ENCODE results near the gene PER3. TPM values are rescaled to one million over a fixed set of nuclear protein-coding genes. Genes with fewer than 3 reads are reported as not detected.
A peak's percentile ranks its signal among the peaks of the same experiment; 100 is the strongest.

The PER3 gene
- 2.6 and 2.9 TPM in 2 replicates for total RNA-seq
- long read RNA-seq, partial matches to known transcripts: 0 of 1 reads
- long read RNA-seq, other reads (novel, unspliced or antisense): 1 of 1 reads

- DNase-seq (ENCODE audit: low spot score, unreplicated experiment): peak; percentile 96
- H3K4me1 Mint-ChIP-seq (ENCODE audit: low read depth): no peaks in the 10 kb centered on the region
- peak within 1 kb of the TSS; percentile 79 for H3K4me3 Mint-ChIP-seq (ENCODE audit: low read depth)
- H3K36me3 Mint-ChIP-seq (ENCODE audit: insufficient read depth): peaks cover 16% of the 10 kb centered on the region
- H3K27me3 Mint-ChIP-seq: peaks cover 6% of the 10 kb centered on the region
- H3K9me3 Mint-ChIP-seq (ENCODE audit: low read depth): peaks cover 5% of the 10 kb centered on the region
- no peak for TF ChIP-seq CTCF (IDR thresholded peaks at IDR 0.05; ENCODE audit: unreplicated experiment)
- peak within 1 kb of the TSS; percentile 80 for H3K27ac Mint-ChIP-seq
Measured at GRCh38 chr1:7783826-7784491, at the start of gene PER3. Gene PER3 (plus strand): TSS chr1:7784291. CDS start chr1:7784878, 587 bp downstream.

DNA sequence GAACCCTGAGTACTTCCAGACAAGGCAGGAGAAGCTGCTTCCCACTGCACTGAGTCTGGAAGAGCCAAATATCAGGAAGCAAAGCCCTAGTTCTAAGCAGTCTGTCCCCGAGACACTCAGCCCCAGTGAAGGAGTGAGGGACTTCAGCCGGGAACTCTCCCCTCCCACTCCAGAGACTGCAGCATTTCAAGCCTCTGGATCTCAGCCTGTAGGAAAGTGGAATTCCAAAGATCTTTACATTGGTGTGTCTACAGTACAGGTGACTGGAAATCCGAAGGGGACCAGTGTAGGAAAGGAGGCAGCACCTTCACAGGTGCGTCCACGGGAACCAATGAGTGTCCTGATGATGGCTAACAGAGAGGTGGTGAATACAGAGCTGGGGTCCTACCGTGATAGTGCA lies 46.0 kb upstream of the PER3 start:
- TF ChIP-seq CTCF (IDR thresholded peaks at IDR 0.05; ENCODE audit: unreplicated experiment): no peak
- H3K4me1 Mint-ChIP-seq (ENCODE audit: low read depth): no peaks in the 10 kb centered on the region
- no peaks in the 10 kb centered on the region for H3K27me3 Mint-ChIP-seq
- H3K27ac Mint-ChIP-seq: no peak overlapping the region
- no peaks in the 10 kb centered on the region for H3K9me3 Mint-ChIP-seq (ENCODE audit: low read depth)
- no peak overlapping the region for H3K4me3 Mint-ChIP-seq (ENCODE audit: low read depth)
- peaks cover 24% of the 10 kb centered on the region for H3K36me3 Mint-ChIP-seq (ENCODE audit: insufficient read depth)
- no peak for DNase-seq (ENCODE audit: low spot score, unreplicated experiment)

DNA sequence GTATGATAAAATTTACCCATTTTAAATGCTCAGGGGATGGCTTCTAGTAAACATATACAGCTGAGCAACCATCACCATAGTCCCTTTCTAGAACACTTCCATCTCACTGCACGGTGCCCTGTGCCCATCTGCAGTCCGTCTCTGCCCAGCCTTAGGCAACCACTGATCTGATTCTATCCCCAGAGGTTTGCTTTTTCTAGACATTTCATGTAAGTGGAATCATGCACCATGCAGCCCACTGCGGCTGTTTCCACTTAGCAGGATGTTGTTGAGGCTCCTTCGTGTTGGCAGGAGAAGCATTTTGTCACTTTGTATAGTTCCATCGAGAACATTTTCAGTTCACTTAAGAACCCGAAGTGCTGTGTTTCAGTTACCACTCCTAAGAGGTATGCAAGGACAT lies 40.7 kb upstream of the PER3 start:
- DNase-seq (ENCODE audit: low spot score, unreplicated experiment): no peak
- H3K4me1 Mint-ChIP-seq (ENCODE audit: low read depth): peaks cover 5% of the 10 kb centered on the region
- peaks cover 21% of the 10 kb centered on the region for H3K36me3 Mint-ChIP-seq (ENCODE audit: insufficient read depth)
- no peak overlapping the region for H3K4me3 Mint-ChIP-seq (ENCODE audit: low read depth)
- TF ChIP-seq CTCF (IDR thresholded peaks at IDR 0.05; ENCODE audit: unreplicated experiment): no peak
- no peak overlapping the region for H3K27ac Mint-ChIP-seq
- H3K27me3 Mint-ChIP-seq: no peaks in the 10 kb centered on the region
- H3K9me3 Mint-ChIP-seq (ENCODE audit: low read depth): no peaks in the 10 kb centered on the region

GRCh38 chr1:7744882-7745281 lies 39.2 kb upstream of the PER3 start:
- H3K4me3 Mint-ChIP-seq (ENCODE audit: low read depth): no peak overlapping the region
- no peak for DNase-seq (ENCODE audit: low spot score, unreplicated experiment)
- H3K4me1 Mint-ChIP-seq (ENCODE audit: low read depth): peaks cover 5% of the 10 kb centered on the region
- no peaks in the 10 kb centered on the region for H3K27me3 Mint-ChIP-seq
- no peak for TF ChIP-seq CTCF (IDR thresholded peaks at IDR 0.05; ENCODE audit: unreplicated experiment)
- H3K9me3 Mint-ChIP-seq (ENCODE audit: low read depth): no peaks in the 10 kb centered on the region
- no peak overlapping the region for H3K27ac Mint-ChIP-seq
- H3K36me3 Mint-ChIP-seq (ENCODE audit: insufficient read depth): peaks cover 11% of the 10 kb centered on the region

DNA sequence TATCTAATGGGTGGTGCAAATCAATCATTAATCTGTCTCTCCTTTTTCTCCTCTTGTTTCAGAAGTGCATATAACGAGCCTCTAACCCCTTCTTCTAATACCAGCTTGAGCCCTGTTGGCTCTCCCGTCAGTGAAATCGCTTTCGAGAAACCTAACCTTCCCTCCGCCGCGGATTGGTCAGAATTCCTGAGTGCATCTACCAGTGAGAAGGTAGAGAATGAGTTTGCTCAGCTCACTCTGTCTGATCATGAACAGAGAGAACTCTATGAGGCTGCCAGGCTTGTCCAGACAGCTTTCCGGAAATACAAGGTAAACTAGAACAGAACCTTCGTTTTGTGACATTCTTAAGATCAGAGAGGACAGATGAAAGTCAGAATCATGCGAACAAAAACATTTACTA lies 38.3 kb upstream of the PER3 start:
- H3K36me3 Mint-ChIP-seq (ENCODE audit: insufficient read depth): peaks cover 11% of the 10 kb centered on the region
- no peaks in the 10 kb centered on the region for H3K9me3 Mint-ChIP-seq (ENCODE audit: low read depth)
- H3K27me3 Mint-ChIP-seq: no peaks in the 10 kb centered on the region
- no peak overlapping the region for H3K27ac Mint-ChIP-seq
- H3K4me1 Mint-ChIP-seq (ENCODE audit: low read depth): peaks cover 5% of the 10 kb centered on the region
- no peak for DNase-seq (ENCODE audit: low spot score, unreplicated experiment)
- no peak overlapping the region for H3K4me3 Mint-ChIP-seq (ENCODE audit: low read depth)
- TF ChIP-seq CTCF (IDR thresholded peaks at IDR 0.05; ENCODE audit: unreplicated experiment): no peak
